Stomach (tissue), 9 donors: ENCODE results near the gene PLAAT3. TPM values are rescaled to one million over a fixed set of nuclear protein-coding genes. Genes with fewer than 3 reads are reported as not detected.
"Not testable (repeated sequence)": the region's sequence is repeated elsewhere in the genome, so short reads cannot be mapped to it uniquely, and the experiment has no call there.

Experiments used
- DNase-seq, 2 donors: peaks; one replicate each; pipeline versions ENCODE4 v3.0.0 to v3.0.0-alpha.2; 2013 to 2019
- H3K27ac ChIP-seq, 5 donors: fragments of 200-600 bp in 4 of 5; sonication (generic) in 4 of 5; one replicate each; pipeline ENCODE4 v1.5.1; 2013 to 2019; ENCODE audit warnings: mild to moderate bottlenecking in 1 of 5, moderate library complexity in 1 of 5
- H3K27me3 ChIP-seq, 3 donors: fragments of 200-600 bp; sonication (generic); one replicate each; pipeline ENCODE4 v1.5.1; 2017 to 2019; ENCODE audit warnings: mixed run types in 1 of 3
- H3K36me3 ChIP-seq, 4 donors: fragments of 200-600 bp; sonication (generic); 1 replicate in 3 of 4; 2 replicates in 1 of 4; pipeline ENCODE4 v1.5.1; 2016 to 2019
- H3K4me1 ChIP-seq, 4 donors: fragments of 200-600 bp; sonication (generic); one replicate each; pipeline ENCODE4 v1.5.1; 2016 to 2019
- H3K4me3 ChIP-seq, 4 donors: fragments of 200-600 bp; sonication (generic) in 3 of 4; one replicate each; pipeline ENCODE4 v1.5.1; 2016 to 2019; ENCODE audit warnings: mild to moderate bottlenecking in 1 of 4
- H3K9me3 ChIP-seq, 4 donors: fragments of 200-600 bp; sonication (generic); one replicate each; pipeline ENCODE4 v1.5.1; 2016 to 2019
- EP300 ChIP-seq: sonication (generic); formaldehyde crosslinking; IDR thresholded peaks from one replicate; pipeline ENCODE4 v1.6.1; 2017; ENCODE audit warnings: antibody characterized with exemption
- POLR2A ChIP-seq, 4 donors: fragments of 450-650 bp; IDR thresholded peaks; one replicate each; pipeline ENCODE4 v1.6.1; 2016; ENCODE audit warnings: antibody characterized with exemption in 4 of 4, control low read depth in 2 of 4, mild to moderate bottlenecking in 1 of 4, moderate library complexity in 1 of 4
- POLR2AphosphoS5 ChIP-seq, 3 donors: sonication (generic); formaldehyde crosslinking; IDR thresholded peaks; one replicate each; pipeline ENCODE4 v1.6.1; 2016; ENCODE audit warnings: antibody characterized with exemption in 3 of 3
- WGBS, 5 donors: extraction: QIAGEN DNeasy Blood & Tissue Kit in 3 of 5; methylation state at CpG; one replicate each; pipeline versions ENCODE4 v1.1.5 to v1.1.7; 2013 to 2018; 5-methylcytosine and 5-hydroxymethylcytosine counted together
- intact Hi-C: fragments of 100-400 bp; cut with DNase I; formaldehyde crosslinking; loops from one replicate; pipeline ENCODE4 v1.15.1; 2023; ENCODE audit warnings: low total_unique reads
- polyA plus RNA-seq, 3 donors: library from polyadenylated mRNA; stranded (reverse); fragments of 200-250 nt; gene quantifications; one replicate each; pipeline ENCODE4 v1.2.3, GENCODE V29; 2013
- total RNA-seq, 5 donors: library from RNA; depleted of rRNA; stranded (reverse); fragments of >200 nt; gene quantifications; one replicate each; pipeline versions ENCODE4 v1.1.0 to v1.2.3, GENCODE V29; 2014 to 2016
- TF ChIP-seq, protein P1 (sequence below), 7 experiments: fragments of 450-650 bp in 4 of 7; fragments of 200-600 bp in 3 of 7; sonication (generic) in 3 of 7; IDR thresholded peaks; one replicate each; pipeline ENCODE4 v1.5.1; 2016 to 2019; ENCODE audit warnings: antibody characterized with exemption in 7 of 7, control low read depth in 2 of 7, mild to moderate bottlenecking in 1 of 7
- donor health status: healthy with polysubstance abuse.
- donor health status: Bipolar disorder and iron deficiency.
- donor health status: healthy.

The PLAAT3 gene
- total and polyA plus RNA-seq, 8 donors: 10.6 to 75.0 (median 38.5) TPM; not detected in 2

DNA sequence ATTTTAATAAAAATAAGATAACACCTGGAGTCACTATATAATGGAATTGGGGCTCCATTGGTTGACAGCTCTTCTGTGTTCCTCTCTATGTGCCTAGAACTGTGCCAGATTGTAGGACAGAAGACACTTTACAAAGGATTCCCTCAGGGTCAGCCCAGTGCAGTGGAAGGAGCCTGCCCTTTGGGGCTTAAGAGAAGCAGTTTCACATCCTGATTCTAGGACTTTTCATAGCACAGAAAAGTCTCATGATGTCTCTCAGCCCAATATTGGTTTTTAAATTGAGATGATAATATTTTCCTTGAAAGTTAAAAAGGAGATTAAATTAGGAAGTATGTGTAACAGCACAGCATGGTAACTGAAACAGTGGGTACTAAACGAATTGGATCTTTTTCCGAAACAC is 70.5 kb downstream of the PLAAT3 start:
- Histone ChIP-seq H3K4me1 (peaks cover 0 to 27% (median 7%) of the 10 kb centered on the region in 4 donors), H3K36me3 (peaks cover 0 to 54% (median 49%) of the 10 kb centered on the region in 4 donors), H3K27ac (no peak overlapping the region), H3K9me3 (no peaks in the 10 kb centered on the region), H3K27me3 (no peaks in the 10 kb centered on the region), H3K4me3 (no peak overlapping the region)
- 90 to 93% (median 93%) methylated on average over 2 of the region's 2 CpGs for WGBS, 5 donors
- no peak for DNase-seq
- TF ChIP-seq POLR2A (IDR thresholded peaks at IDR 0.05) (no peak), POLR2AphosphoS5 (IDR thresholded peaks at IDR 0.05) (no peak)
- TF ChIP-seq, protein P1, sequence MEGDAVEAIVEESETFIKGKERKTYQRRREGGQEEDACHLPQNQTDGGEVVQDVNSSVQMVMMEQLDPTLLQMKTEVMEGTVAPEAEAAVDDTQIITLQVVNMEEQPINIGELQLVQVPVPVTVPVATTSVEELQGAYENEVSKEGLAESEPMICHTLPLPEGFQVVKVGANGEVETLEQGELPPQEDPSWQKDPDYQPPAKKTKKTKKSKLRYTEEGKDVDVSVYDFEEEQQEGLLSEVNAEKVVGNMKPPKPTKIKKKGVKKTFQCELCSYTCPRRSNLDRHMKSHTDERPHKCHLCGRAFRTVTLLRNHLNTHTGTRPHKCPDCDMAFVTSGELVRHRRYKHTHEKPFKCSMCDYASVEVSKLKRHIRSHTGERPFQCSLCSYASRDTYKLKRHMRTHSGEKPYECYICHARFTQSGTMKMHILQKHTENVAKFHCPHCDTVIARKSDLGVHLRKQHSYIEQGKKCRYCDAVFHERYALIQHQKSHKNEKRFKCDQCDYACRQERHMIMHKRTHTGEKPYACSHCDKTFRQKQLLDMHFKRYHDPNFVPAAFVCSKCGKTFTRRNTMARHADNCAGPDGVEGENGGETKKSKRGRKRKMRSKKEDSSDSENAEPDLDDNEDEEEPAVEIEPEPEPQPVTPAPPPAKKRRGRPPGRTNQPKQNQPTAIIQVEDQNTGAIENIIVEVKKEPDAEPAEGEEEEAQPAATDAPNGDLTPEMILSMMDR (IDR thresholded peaks at IDR 0.05): no peak
- intact Hi-C loops: no loop called here

DNA sequence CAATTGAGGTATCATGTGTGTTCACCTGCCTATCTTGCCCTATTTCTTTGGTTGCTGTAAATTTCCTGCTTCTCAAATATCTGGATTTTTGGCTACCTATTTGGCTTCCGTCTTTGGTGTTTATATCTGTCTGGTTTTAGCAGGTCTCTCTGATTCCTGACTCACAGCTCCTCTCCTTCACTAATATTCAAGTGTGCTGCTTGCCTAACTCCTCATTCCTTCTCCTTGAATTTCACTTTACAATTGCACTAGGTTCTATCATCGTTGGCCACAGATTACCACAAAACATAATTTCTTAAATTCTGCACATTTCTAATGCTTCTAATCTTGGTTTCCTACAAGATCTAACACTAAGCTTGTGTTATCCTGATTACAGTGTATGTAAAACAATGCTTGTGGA is 71.7 kb downstream of the PLAAT3 start:
- H3K27ac ChIP-seq, H3K4me3 ChIP-seq, H3K27me3 ChIP-seq, intact Hi-C loops, DNase-seq, H3K9me3 ChIP-seq: not testable (repeated sequence)
- peaks cover 12 to 39% (median 19%) of the 10 kb centered on the region in 4 donors for H3K4me1 ChIP-seq
- 66 to 83% (median 72%) methylated on average over 2 of the region's 2 CpGs for WGBS, 5 donors
- H3K36me3 ChIP-seq: peaks cover 0 to 51% (median 47%) of the 10 kb centered on the region in 4 donors

DNA sequence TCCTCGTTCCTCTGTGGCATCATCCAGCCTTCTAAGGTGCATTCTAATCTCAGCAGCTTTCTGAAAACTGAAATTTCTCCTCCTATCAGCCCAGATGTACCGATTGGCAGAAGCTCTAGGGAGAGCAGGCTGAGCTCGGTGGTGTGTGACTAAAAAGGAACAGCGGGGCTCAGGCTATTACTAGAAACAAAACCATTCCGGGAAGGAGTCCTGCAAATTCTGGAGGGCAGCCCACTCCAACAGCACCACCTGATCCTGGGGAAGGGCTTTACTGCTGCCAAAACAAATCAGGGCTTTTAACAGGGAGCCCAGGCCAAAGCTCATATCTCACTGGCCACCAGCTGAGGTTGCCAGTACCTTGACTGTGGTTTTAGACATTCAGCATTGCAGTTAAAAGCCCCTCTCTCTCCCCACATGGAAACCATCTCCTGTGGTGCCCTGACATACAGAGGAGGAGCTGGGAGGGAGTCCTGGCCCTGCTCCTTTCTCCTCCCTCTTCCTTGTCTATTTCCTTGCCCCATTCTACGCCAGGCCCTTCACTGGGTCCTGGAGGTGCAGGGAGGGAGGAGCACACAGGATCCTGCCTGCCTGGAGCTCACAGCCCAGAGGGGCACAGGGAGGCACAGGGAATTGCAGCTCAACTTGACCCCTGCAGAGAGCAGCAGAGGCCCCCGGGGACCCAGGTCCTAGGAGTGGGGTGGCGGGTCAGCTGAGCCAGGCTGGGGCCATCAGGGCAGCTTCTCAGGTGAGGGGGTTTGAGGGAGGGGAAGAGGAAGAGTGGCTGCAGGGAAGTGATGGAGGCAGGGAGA is 76.7 kb downstream of the PLAAT3 start:
- H3K27ac ChIP-seq: peak overlapping the region; percentile 80 to 97 (median 92)
- H3K4me1 ChIP-seq: peaks cover 33 to 65% (median 38%) of the 10 kb centered on the region in 4 donors
- peaks cover 0 to 15% (median 9%) of the 10 kb centered on the region in 4 donors for H3K36me3 ChIP-seq
- peak; percentile 70 to 86 for DNase-seq
- H3K4me3 ChIP-seq: peak overlapping the region; percentile 43 to 63 (median 44)
- H3K27me3 ChIP-seq: no peaks in the 10 kb centered on the region
- no peaks in the 10 kb centered on the region for H3K9me3 ChIP-seq
- WGBS, 5 donors: 9 to 22% (median 17%) methylated on average over 8 of the region's 8 CpGs
- intact Hi-C loops: no loop called here
- TF ChIP-seq POLR2AphosphoS5 (IDR thresholded peaks at IDR 0.05) (peak; percentile 49 to 76 (median 65)), POLR2A (IDR thresholded peaks at IDR 0.05) (no peak)

DNA sequence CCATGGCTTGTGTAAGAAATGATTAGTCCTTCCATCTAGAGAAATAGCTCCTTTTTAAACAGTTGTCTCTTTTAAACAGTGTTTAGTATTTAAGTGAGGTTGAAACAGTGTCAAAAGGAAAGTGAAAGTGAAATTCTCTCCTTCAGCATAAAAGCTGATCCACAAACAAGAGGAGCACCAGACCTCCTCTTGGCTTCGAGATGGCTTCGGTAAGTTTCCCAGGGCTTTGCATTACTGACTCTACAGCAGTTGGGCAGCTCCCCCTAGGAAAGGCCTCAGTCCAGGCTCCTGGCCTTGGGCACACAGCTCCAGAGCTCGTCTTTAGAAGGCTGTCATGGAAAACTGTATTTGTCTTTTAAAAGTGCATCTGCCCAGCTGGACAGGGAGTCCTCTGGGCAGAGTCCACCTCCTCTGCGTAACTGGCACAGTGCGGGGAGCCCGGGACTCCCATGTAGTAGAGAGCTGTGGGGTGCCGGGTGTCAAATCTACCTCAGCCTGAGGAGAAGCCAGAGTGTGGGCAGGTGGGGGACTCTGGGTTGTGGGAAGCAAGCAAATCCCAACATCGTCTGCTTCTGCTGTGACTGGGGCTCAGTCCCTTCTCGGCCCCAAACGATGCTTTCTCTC is 77.5 kb downstream of the PLAAT3 start, which contains the start of gene PLAAT4:
TSS of gene PLAAT4 (plus strand) at position 140 of the 624 bp plus-strand sequence. CDS start at position 201, 61 bp downstream.
- Histone ChIP-seq H3K36me3 (peaks cover 0 to 15% (median 9%) of the 10 kb centered on the region in 4 donors), H3K9me3 (no peaks in the 10 kb centered on the region), H3K27ac (peak within 1 kb of the TSS; percentile 80 to 97 (median 92)), H3K4me1 (peaks cover 39 to 71% (median 40%) of the 10 kb centered on the region in 4 donors), H3K4me3 (peak within 1 kb of the TSS; percentile 43 to 63 (median 44)), H3K27me3 (no peaks in the 10 kb centered on the region)
- peak; percentile 54 to 82 for DNase-seq
- 2 to 14% (median 5%) methylated on average over 10 of the region's 10 CpGs for WGBS, 5 donors
- intact Hi-C loops: no loop called here
- TF ChIP-seq EP300: no peak
- peak in 2 of 3 donors; percentile 73 to 75 for TF ChIP-seq POLR2AphosphoS5 (IDR thresholded peaks at IDR 0.05)

DNA sequence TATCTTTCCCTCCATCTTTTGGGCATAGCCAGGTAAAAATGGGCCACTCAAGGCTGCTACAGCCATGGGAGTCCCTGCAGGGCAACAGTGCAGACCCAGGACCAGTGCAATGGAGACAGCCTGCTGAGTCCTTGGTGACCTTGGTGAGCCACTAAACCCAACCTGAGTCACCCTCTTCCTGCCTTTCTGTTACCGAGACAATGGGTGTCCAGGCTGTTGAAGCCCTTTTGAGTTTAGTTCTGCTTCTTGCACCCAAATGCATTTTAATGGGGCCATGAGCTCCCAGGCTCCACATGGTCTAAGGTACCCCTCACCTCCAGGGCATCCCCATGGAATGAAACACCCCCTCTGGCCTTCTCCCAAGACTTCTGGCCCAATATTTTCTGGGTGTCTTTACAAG is 78.5 kb downstream of the PLAAT3 start:
- intact Hi-C loops: no loop called here
- Histone ChIP-seq H3K27ac (peak overlapping the region; percentile 80 to 97 (median 92)), H3K36me3 (peaks cover 0 to 15% (median 6%) of the 10 kb centered on the region in 4 donors), H3K27me3 (no peaks in the 10 kb centered on the region), H3K4me1 (peaks cover 39 to 73% (median 47%) of the 10 kb centered on the region in 4 donors), H3K9me3 (no peaks in the 10 kb centered on the region), H3K4me3 (no peak overlapping the region)
- WGBS, 5 donors: 72 to 100% (median 84%) methylated on average over 1 of the region's 1 CpG
- no peak for TF ChIP-seq POLR2AphosphoS5 (IDR thresholded peaks at IDR 0.05)
- DNase-seq: no peak

DNA sequence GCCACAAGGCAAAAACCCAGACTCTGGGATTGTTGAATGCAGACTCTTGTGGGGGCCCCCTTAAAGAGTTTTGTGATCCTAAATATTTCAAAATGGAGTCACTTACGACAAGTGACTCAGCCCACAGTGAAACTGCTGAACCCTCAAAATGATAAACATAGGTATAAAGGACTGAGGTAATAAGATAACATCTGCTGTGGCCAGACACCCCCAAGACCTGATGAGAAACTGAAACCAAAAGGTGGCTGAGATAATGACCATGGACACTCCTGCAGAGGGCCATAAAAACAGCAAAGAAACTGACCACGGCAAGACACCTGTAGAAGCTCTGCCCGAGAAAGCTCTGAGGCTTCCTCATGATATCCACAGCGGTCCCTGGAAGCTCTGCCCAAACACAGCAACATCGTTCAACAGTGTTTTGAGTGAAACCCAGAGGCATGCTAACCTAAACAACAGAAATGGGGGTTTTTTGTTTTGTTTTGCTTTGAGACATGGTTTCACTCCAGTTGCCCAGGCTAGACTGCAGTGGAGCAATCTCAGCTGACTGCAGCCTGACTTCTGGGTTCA is 79.3 kb downstream of the PLAAT3 start:
- H3K27ac ChIP-seq: peak overlapping the region in 4 of 5 donors; percentile 19 to 97 (median 92)
- 81 to 89% (median 85%) methylated on average over 5 of the region's 5 CpGs for WGBS, 5 donors

More for the DNA sequence above, 79.3 kb downstream of the PLAAT3 start:
- intact Hi-C loops: no loop called here
- Histone ChIP-seq H3K4me1 (peaks cover 39 to 67% (median 47%) of the 10 kb centered on the region in 4 donors), H3K27me3 (no peaks in the 10 kb centered on the region), H3K36me3 (peaks cover 0 to 11% (median 4%) of the 10 kb centered on the region in 4 donors), H3K9me3 (no peaks in the 10 kb centered on the region), H3K4me3 (no peak overlapping the region)
- TF ChIP-seq POLR2AphosphoS5 (IDR thresholded peaks at IDR 0.05): no peak
- no peak for TF ChIP-seq EP300
- TF ChIP-seq, protein P1 (IDR thresholded peaks at IDR 0.05): no peak
- no peak for DNase-seq
